Measurements from ENCODE around the gene CCDC88C. TPM values are rescaled to one million over a fixed set of nuclear protein-coding genes. Genes with fewer than 3 reads are reported as not detected.

CCDC88C gene
- total and polyA plus RNA-seq, 8 donors: 26.2 to 41.8 (median 31.6) TPM

- DNase-seq (no peak), ATAC-seq (no peak)
- no peak overlapping the region for H3K4me3 ChIP-seq
- intact Hi-C loops (cut with DNase I): loop anchor here in 1 of 2 donors (10.0 kb wide), 1 partner anchor 86 kb away; the partner anchor contains the start of gene CCDC88C
- H3K4me1 ChIP-seq: peaks cover 47 to 79% of the 10 kb centered on the region in 2 donors
- H3K27me3 ChIP-seq: no peaks in the 10 kb centered on the region
- TF ChIP-seq, protein P1, sequence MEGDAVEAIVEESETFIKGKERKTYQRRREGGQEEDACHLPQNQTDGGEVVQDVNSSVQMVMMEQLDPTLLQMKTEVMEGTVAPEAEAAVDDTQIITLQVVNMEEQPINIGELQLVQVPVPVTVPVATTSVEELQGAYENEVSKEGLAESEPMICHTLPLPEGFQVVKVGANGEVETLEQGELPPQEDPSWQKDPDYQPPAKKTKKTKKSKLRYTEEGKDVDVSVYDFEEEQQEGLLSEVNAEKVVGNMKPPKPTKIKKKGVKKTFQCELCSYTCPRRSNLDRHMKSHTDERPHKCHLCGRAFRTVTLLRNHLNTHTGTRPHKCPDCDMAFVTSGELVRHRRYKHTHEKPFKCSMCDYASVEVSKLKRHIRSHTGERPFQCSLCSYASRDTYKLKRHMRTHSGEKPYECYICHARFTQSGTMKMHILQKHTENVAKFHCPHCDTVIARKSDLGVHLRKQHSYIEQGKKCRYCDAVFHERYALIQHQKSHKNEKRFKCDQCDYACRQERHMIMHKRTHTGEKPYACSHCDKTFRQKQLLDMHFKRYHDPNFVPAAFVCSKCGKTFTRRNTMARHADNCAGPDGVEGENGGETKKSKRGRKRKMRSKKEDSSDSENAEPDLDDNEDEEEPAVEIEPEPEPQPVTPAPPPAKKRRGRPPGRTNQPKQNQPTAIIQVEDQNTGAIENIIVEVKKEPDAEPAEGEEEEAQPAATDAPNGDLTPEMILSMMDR (IDR thresholded peaks at IDR 0.05): no peak
- H3K27ac ChIP-seq: no peak overlapping the region
- H3K36me3 ChIP-seq: peaks cover 0 to 6% of the 10 kb centered on the region in 2 donors
- H3K9me3 ChIP-seq: no peaks in the 10 kb centered on the region
Observed at GRCh38 chr14:91328313-91329050, 89.1 kb downstream of the CCDC88C start.

DNA sequence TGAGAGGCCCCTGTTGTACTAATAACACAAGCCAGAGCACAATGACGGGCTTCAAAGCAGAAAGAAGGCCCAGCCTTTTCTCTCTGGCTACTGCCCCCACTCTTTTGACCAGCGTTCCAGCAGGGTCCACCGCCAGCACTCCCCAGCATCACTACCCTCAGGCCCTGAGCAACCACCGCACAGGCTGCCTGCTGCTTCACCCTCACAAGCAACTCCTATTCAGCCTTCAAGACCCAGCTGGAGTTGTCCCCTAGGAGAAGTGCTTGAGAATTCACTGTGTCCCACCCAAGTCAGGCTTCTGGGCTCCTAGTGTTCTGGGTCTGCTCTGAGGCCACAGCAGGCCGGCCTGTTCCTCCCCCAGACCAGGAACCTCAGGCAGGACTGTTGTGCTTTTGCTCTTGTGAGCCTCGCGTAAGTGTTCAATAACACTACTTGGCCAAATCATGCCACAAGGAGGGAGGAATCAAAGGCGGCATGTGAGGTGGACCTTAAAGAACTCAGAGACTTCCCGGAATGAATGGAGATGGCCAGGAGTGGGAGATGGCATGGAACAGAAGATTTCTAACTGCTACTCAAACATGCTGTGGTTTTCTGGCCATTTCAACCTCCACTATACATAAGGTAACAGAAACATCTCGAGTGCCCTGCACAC is 89.8 kb downstream of the CCDC88C start:
- intact Hi-C loops (cut with DNase I): loop anchor here in 1 of 2 donors (10.0 kb wide), 1 partner anchor 87 kb away; the partner anchor contains the start of gene CCDC88C
- H3K9me3 ChIP-seq: no peaks in the 10 kb centered on the region
- H3K27ac ChIP-seq: peak overlapping the region in 1 of 2 donors; percentile 49
- H3K36me3 ChIP-seq: peaks cover 0 to 6% of the 10 kb centered on the region in 2 donors
- H3K4me3 ChIP-seq: no peak overlapping the region
- no peak for ATAC-seq
- H3K4me1 ChIP-seq: peaks cover 50 to 81% of the 10 kb centered on the region in 2 donors
- H3K27me3 ChIP-seq: no peaks in the 10 kb centered on the region
- TF ChIP-seq, protein P1 (IDR thresholded peaks at IDR 0.05): no peak
- no peak for DNase-seq

- Histone ChIP-seq H3K27ac (peak overlapping the region in 1 of 2 donors; percentile 49), H3K27me3 (no peaks in the 10 kb centered on the region), H3K36me3 (peaks cover 0 to 6% of the 10 kb centered on the region in 2 donors), H3K9me3 (no peaks in the 10 kb centered on the region), H3K4me3 (no peak overlapping the region), H3K4me1 (peaks cover 44 to 79% of the 10 kb centered on the region in 2 donors)
- ATAC-seq (no peak), DNase-seq (no peak)
- intact Hi-C loops (cut with DNase I): loop anchor here in 1 of 2 donors (10.0 kb wide), 1 partner anchor 88 kb away; the partner anchor contains the start of gene CCDC88C
- TF ChIP-seq, protein P1 (IDR thresholded peaks at IDR 0.05): no peak
Observed at GRCh38 chr14:91327250-91327595, 90.4 kb downstream of the CCDC88C start.

GRCh38 chr14:91326514-91327249 is 90.9 kb downstream of the CCDC88C start:
- DNase-seq (no peak), ATAC-seq (no peak)
- peak overlapping the region in 1 of 2 donors; percentile 49 for H3K27ac ChIP-seq
- no peaks in the 10 kb centered on the region for H3K27me3 ChIP-seq
- peaks cover 0 to 7% of the 10 kb centered on the region in 2 donors for H3K36me3 ChIP-seq
- H3K9me3 ChIP-seq: no peaks in the 10 kb centered on the region
- TF ChIP-seq, protein P1 (IDR thresholded peaks at IDR 0.05): no peak
- intact Hi-C loops (cut with DNase I): loop anchor here in 1 of 2 donors (10.0 kb wide), 1 partner anchor 88 kb away; the partner anchor contains the start of gene CCDC88C
- H3K4me1 ChIP-seq: peaks cover 40 to 73% of the 10 kb centered on the region in 2 donors
- no peak overlapping the region for H3K4me3 ChIP-seq

Measured in left lung (tissue), 10 donors.